IPS-15b (cell line): Measurements from ENCODE around the gene DHRSX.

Experiments
- H3K27me3 ChIP-seq: one replicate; pipeline ENCODE4 v1.6.1; 2013; ENCODE audit warnings: low read length; ENCODE audit not compliant: control insufficient read depth, insufficient read depth
- H3K36me3 ChIP-seq: one replicate; pipeline ENCODE4 v1.6.1; 2013; ENCODE audit warnings: low read length; ENCODE audit not compliant: control insufficient read depth, insufficient read depth
- H3K4me1 ChIP-seq: one replicate; pipeline ENCODE4 v1.6.1; 2013; ENCODE audit warnings: mild to moderate bottlenecking, low read length; ENCODE audit not compliant: control insufficient read depth, insufficient read depth
- H3K4me3 ChIP-seq: one replicate; pipeline ENCODE4 v1.5.1; 2013; ENCODE audit warnings: low read depth, low read length
- H3K9ac ChIP-seq: one replicate; pipeline ENCODE4 v1.6.1; 2013; ENCODE audit warnings: low read depth, mild to moderate bottlenecking, low read length
- H3K9me3 ChIP-seq: one replicate; pipeline ENCODE4 v1.6.1; 2013; ENCODE audit warnings: mild to moderate bottlenecking, low read length; ENCODE audit not compliant: control insufficient read depth, insufficient read depth

DHRSX gene

GRCh38 chrX:2342281-2342688, 158.5 kb downstream of the DHRSX start:
- Histone ChIP-seq H3K9ac (no peak overlapping the region), H3K36me3 (no peaks in the 10 kb centered on the region), H3K9me3 (no peaks in the 10 kb centered on the region), H3K4me3 (no peak overlapping the region), H3K4me1 (peaks cover 5% of the 10 kb centered on the region), H3K27me3 (no peaks in the 10 kb centered on the region)

- no peak overlapping the region for H3K4me3 ChIP-seq
- H3K4me1 ChIP-seq: peaks cover 5% of the 10 kb centered on the region
- no peaks in the 10 kb centered on the region for H3K9me3 ChIP-seq
- H3K36me3 ChIP-seq: no peaks in the 10 kb centered on the region
- H3K27me3 ChIP-seq: no peaks in the 10 kb centered on the region
- H3K9ac ChIP-seq: no peak overlapping the region
These were observed 159.8 kb downstream of the DHRSX start for GRCh38 chrX:2340991-2341390.

GRCh38 chrX:2336181-2336580, 164.6 kb downstream of the DHRSX start:
- Histone ChIP-seq H3K9me3 (no peaks in the 10 kb centered on the region), H3K4me1 (no peaks in the 10 kb centered on the region), H3K4me3 (no peak overlapping the region), H3K36me3 (no peaks in the 10 kb centered on the region), H3K9ac (no peak overlapping the region), H3K27me3 (no peaks in the 10 kb centered on the region)

- H3K4me1 ChIP-seq: no peaks in the 10 kb centered on the region
- no peak overlapping the region for H3K9ac ChIP-seq
- no peaks in the 10 kb centered on the region for H3K36me3 ChIP-seq
- no peak overlapping the region for H3K4me3 ChIP-seq
- no peaks in the 10 kb centered on the region for H3K9me3 ChIP-seq
- no peaks in the 10 kb centered on the region for H3K27me3 ChIP-seq
These were observed 166.5 kb downstream of the DHRSX start for GRCh38 chrX:2334237-2334636.

GRCh38 chrX:2332252-2332651, 168.5 kb downstream of the DHRSX start:
- Histone ChIP-seq H3K36me3 (no peaks in the 10 kb centered on the region), H3K27me3 (no peaks in the 10 kb centered on the region), H3K9ac (no peak overlapping the region)

GRCh38 chrX:2330910-2331309, 169.9 kb downstream of the DHRSX start:
- H3K27me3 ChIP-seq: no peaks in the 10 kb centered on the region
- no peaks in the 10 kb centered on the region for H3K36me3 ChIP-seq
- no peak overlapping the region for H3K4me3 ChIP-seq
- no peak overlapping the region for H3K9ac ChIP-seq
- peaks cover 1% of the 10 kb centered on the region for H3K4me1 ChIP-seq
- H3K9me3 ChIP-seq: no peaks in the 10 kb centered on the region

More at GRCh38 chrX:2332252-2332651, 168.5 kb downstream of the DHRSX start:
- no peaks in the 10 kb centered on the region for H3K9me3 ChIP-seq
- no peaks in the 10 kb centered on the region for H3K4me1 ChIP-seq
- H3K4me3 ChIP-seq: no peak overlapping the region

- H3K4me1 ChIP-seq: peaks cover 2% of the 10 kb centered on the region
- no peaks in the 10 kb centered on the region for H3K9me3 ChIP-seq
- H3K9ac ChIP-seq: no peak overlapping the region
- H3K36me3 ChIP-seq: no peaks in the 10 kb centered on the region
- no peak overlapping the region for H3K4me3 ChIP-seq
- no peaks in the 10 kb centered on the region for H3K27me3 ChIP-seq
These were observed 170.3 kb downstream of the DHRSX start for GRCh38 chrX:2330487-2330886.

- no peak overlapping the region for H3K4me3 ChIP-seq
- no peaks in the 10 kb centered on the region for H3K36me3 ChIP-seq
- H3K4me1 ChIP-seq: peaks cover 2% of the 10 kb centered on the region
- no peak overlapping the region for H3K9ac ChIP-seq
- H3K27me3 ChIP-seq: no peaks in the 10 kb centered on the region
- no peaks in the 10 kb centered on the region for H3K9me3 ChIP-seq
These were observed 173.4 kb downstream of the DHRSX start for GRCh38 chrX:2327423-2327822.

- Histone ChIP-seq H3K27me3 (no peaks in the 10 kb centered on the region), H3K9ac (peak overlapping the region; percentile 81), H3K36me3 (no peaks in the 10 kb centered on the region), H3K4me1 (peaks cover 2% of the 10 kb centered on the region), H3K9me3 (no peaks in the 10 kb centered on the region), H3K4me3 (peak overlapping the region; percentile 79)
These were observed 175.5 kb downstream of the DHRSX start for GRCh38 chrX:2325076-2325784.

- Histone ChIP-seq H3K4me3 (no peak overlapping the region), H3K36me3 (no peaks in the 10 kb centered on the region), H3K4me1 (peaks cover 2% of the 10 kb centered on the region), H3K9ac (no peak overlapping the region), H3K27me3 (no peaks in the 10 kb centered on the region), H3K9me3 (no peaks in the 10 kb centered on the region)
These were observed 176.6 kb downstream of the DHRSX start for GRCh38 chrX:2324151-2324550.

- Histone ChIP-seq H3K4me3 (no peak overlapping the region), H3K9me3 (no peaks in the 10 kb centered on the region), H3K4me1 (peaks cover 2% of the 10 kb centered on the region), H3K9ac (no peak overlapping the region), H3K27me3 (no peaks in the 10 kb centered on the region), H3K36me3 (no peaks in the 10 kb centered on the region)
These were observed 179.4 kb downstream of the DHRSX start for GRCh38 chrX:2321411-2321810.

GRCh38 chrX:2320580-2321327, 180.0 kb downstream of the DHRSX start:
- no peaks in the 10 kb centered on the region for H3K9me3 ChIP-seq
- no peaks in the 10 kb centered on the region for H3K4me1 ChIP-seq
- no peak overlapping the region for H3K4me3 ChIP-seq
- H3K27me3 ChIP-seq: no peaks in the 10 kb centered on the region
- no peak overlapping the region for H3K9ac ChIP-seq
- no peaks in the 10 kb centered on the region for H3K36me3 ChIP-seq
